A549 (cell line): ENCODE measurements around the gene HEXIM2. TPM values are rescaled to one million over a fixed set of nuclear protein-coding genes. Genes with fewer than 3 reads are reported as not detected.

Source experiments
- ATAC-seq, 2 experiments: fragments of 200-7000 bp in 1 of 2; fragments of >200 bp in 1 of 2; cut with Nextera tagmentation in 1 of 2; cut with Tn5 transposase in 1 of 2; 3 replicates each; pipeline versions ENCODE4 v1.8.0 to v1.9.1; 2018 to 2020; ENCODE audit warnings: mild to moderate bottlenecking in 1 of 2, moderate library complexity in 1 of 2
- CTCF ChIA-PET: fragments of 300-600 bp; sonication (Branson Sonifier 250); formaldehyde crosslinking; extraction: SDS; loops from one replicate; lab custom pipeline; 2021; ENCODE audit warnings: antibody characterized with exemption, inconsistent platforms; lab: Yijun Ruan, JAX
- POLR2A ChIA-PET: fragments of 350-600 bp; formaldehyde crosslinking; extraction: SDS; loops from one replicate; lab custom pipeline; 2021; ENCODE audit warnings: antibody characterized with exemption, inconsistent platforms; lab: Yijun Ruan, JAX
- DNase-seq, 2 experiments: peaks; one replicate each; pipeline versions ENCODE4 v3.0.0 to v3.0.0-alpha.2; 2011 to 2016; ENCODE audit warnings: low read depth in 1 of 2, low spot score in 1 of 2
- FAIRE-seq: peaks from 2 replicates; lab custom pipeline; 2011; peaks lifted over from hg19 to GRCh38; lab: Jason Lieb, UNC
- H3K27ac ChIP-seq, 2 experiments: fragments of >200 bp; sonication (Bioruptor Twin); formaldehyde crosslinking; 3 replicates each; pipeline ENCODE4 v1.5.1; 2016 to 2017
- H3K4me1 ChIP-seq: fragments of >200 bp; sonication (Bioruptor Twin); formaldehyde crosslinking; 3 replicates; pipeline ENCODE4 v1.6.1; 2016
- H3K4me2 ChIP-seq: fragments of >200 bp; sonication (Bioruptor Twin); formaldehyde crosslinking; 3 replicates; pipeline ENCODE4 v1.6.1; 2016
- H3K4me3 ChIP-seq: fragments of >200 bp; sonication (Bioruptor Twin); formaldehyde crosslinking; 3 replicates; pipeline ENCODE4 v1.5.1; 2016
- H3K9me3 ChIP-seq: fragments of >200 bp; sonication (Bioruptor Twin); formaldehyde crosslinking; 3 replicates; pipeline ENCODE4 v1.6.1; 2016
- ATOH8 ChIP-seq: fragments of 250-450 bp; sonication (Bioruptor Pico); IDR thresholded peaks from 2 replicates; pipeline ENCODE4 v1.5.0; 2020; ENCODE audit warnings: low read depth, mild to moderate bottlenecking, moderate library complexity
- BHLHE40 ChIP-seq: IDR thresholded peaks from 2 replicates; pipeline ENCODE4 v1.6.1; 2012; ENCODE audit warnings: low read depth, low read length, inconsistent platforms
- CHD2 ChIP-seq: fragments of 150-350 bp; IDR thresholded peaks from 2 replicates; pipeline ENCODE4 v1.6.1; 2014; ENCODE audit warnings: low read length; ENCODE audit not compliant: partially characterized antibody
- ESRRA ChIP-seq: fragments of 150-350 bp; IDR thresholded peaks from 2 replicates; pipeline ENCODE4 v1.6.1; 2014; ENCODE audit warnings: mild to moderate bottlenecking, low read length, borderline replicate concordance
- FOXS1 ChIP-seq: fragments of 250-450 bp; sonication (Bioruptor Pico); IDR thresholded peaks from 2 replicates; pipeline ENCODE4 v1.5.0; 2020; ENCODE audit warnings: mild to moderate bottlenecking, moderate library complexity
- HEYL ChIP-seq: fragments of 250-450 bp; sonication (Bioruptor Pico); IDR thresholded peaks from 2 replicates; pipeline ENCODE4 v1.8.0; 2021; ENCODE audit warnings: mild to moderate bottlenecking, moderate library complexity
- MYC ChIP-seq: IDR thresholded peaks from 2 replicates; pipeline ENCODE4 v1.6.1; 2012; ENCODE audit warnings: mild to moderate bottlenecking, inconsistent platforms, low read length, improper control_type of control experiment, borderline replicate concordance
- NR3C1 ChIP-seq: fragments of >200 bp; sonication (Bioruptor Twin); formaldehyde crosslinking; IDR thresholded peaks from 3 replicates; pipeline ENCODE4 v1.6.1; 2017
- PBX3 ChIP-seq: IDR thresholded peaks from 2 replicates; pipeline ENCODE4 v1.6.1; 2012
- POLR2AphosphoS2 ChIP-seq: conservative IDR thresholded peaks from 2 replicates; pipeline ENCODE4 v1.6.1; 2012; ENCODE audit warnings: low read length, improper control_type of control experiment, inconsistent platforms
- RAD21 ChIP-seq, 2 experiments: fragments of >200 bp in 1 of 2; sonication (Bioruptor Twin) in 1 of 2; formaldehyde crosslinking in 1 of 2; IDR thresholded peaks in 1 of 2; conservative IDR thresholded peaks in 1 of 2; 2 replicates in 1 of 2; 3 replicates in 1 of 2; pipeline ENCODE4 v1.6.1; 2012 to 2018; ENCODE audit warnings: inconsistent platforms in 1 of 2
- RARB ChIP-seq: fragments of 250-450 bp; sonication (Bioruptor Pico); IDR thresholded peaks from 2 replicates; pipeline ENCODE4 v1.8.0; 2021; ENCODE audit warnings: mild to moderate bottlenecking, moderate library complexity
- RCOR1 ChIP-seq: fragments of 150-350 bp; IDR thresholded peaks from 2 replicates; pipeline ENCODE4 v1.6.1; 2014; ENCODE audit warnings: antibody characterized with exemption, low read length, low read depth
- RFX5 ChIP-seq: fragments of 450-650 bp; IDR thresholded peaks from 2 replicates; pipeline ENCODE4 v1.7.1; 2014; ENCODE audit warnings: antibody characterized with exemption, mild to moderate bottlenecking, moderate library complexity
- SMC3 ChIP-seq: fragments of >200 bp; sonication (Bioruptor Twin); formaldehyde crosslinking; IDR thresholded peaks from 3 replicates; pipeline ENCODE4 v1.6.1; 2018; ENCODE audit warnings: inconsistent platforms
- TFCP2L1 ChIP-seq: fragments of 250-450 bp; sonication (Bioruptor Pico); IDR thresholded peaks from 2 replicates; pipeline ENCODE4 v1.5.0; 2021; ENCODE audit warnings: mild to moderate bottlenecking
- TP53 ChIP-seq: fragments of 250-450 bp; sonication (Bioruptor Pico); IDR thresholded peaks from 2 replicates; pipeline ENCODE4 v1.5.0; 2021; ENCODE audit warnings: mild to moderate bottlenecking, moderate library complexity
- ZC3H11A ChIP-seq: fragments of 450-650 bp; IDR thresholded peaks from 2 replicates; pipeline ENCODE4 v1.6.1; 2014; ENCODE audit warnings: antibody characterized with exemption, mild to moderate bottlenecking
- ZSCAN20 ChIP-seq: fragments of 250-450 bp; sonication (Bioruptor Pico); IDR thresholded peaks from 2 replicates; pipeline ENCODE4 v1.8.0; 2022; ENCODE audit warnings: mild to moderate bottlenecking, moderate library complexity
- WGBS: methylation state at CpG from one replicate; pipeline ENCODE4 v1.1.6; 2017; ENCODE audit errors: missing lambda C conversion rate; 5-methylcytosine and 5-hydroxymethylcytosine counted together
- polyA plus RNA-seq, 4 experiments: library from polyadenylated mRNA; depleted of rRNA in 3 of 4; stranded (reverse); fragments of >200 nt; fragmentation: RNase III in 1 of 4; extraction: RNeasy Plus Mini Kit Qiagen cat#74134 plus additional on column Dnase treatment in 1 of 4; gene quantifications; 2 replicates in 3 of 4; 3 replicates in 1 of 4; pipeline ENCODE4 v1.2.3, GENCODE V29; 2011 to 2017
- TF ChIP-seq, protein P1 (sequence below): fragments of 150-350 bp; IDR thresholded peaks from 2 replicates; pipeline ENCODE4 v1.6.1; 2014; ENCODE audit warnings: low read depth, mild to moderate bottlenecking, low read length
- TF ChIP-seq, protein P2 (sequence below): IDR thresholded peaks from 2 replicates; pipeline ENCODE4 v1.6.1; 2012; ENCODE audit warnings: low read depth, borderline replicate concordance

Gene HEXIM2
- polyA plus RNA-seq, 2 of the 4 experiments (the other 2 are of a cell fraction), result 15.5 to 23.1 TPM

DNA sequence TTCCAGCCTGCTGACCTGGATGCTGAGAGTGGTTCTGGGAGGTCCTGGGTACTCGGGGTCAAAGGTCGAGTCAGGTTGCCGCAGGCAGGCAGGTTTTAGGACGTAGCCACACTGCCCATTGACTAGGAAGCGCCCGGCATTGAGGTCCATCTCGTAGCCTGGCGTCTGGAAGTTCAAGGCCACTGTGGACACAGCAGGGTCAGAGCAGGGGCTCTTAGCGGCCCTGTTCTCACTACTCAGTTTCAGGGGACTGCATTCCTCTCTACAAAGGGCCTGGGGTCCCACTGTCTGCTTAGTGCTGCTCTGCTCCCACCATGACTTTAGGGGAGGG lies 48.3 kb upstream of the HEXIM2 start:
- Histone ChIP-seq H3K9me3 (no peaks in the 10 kb centered on the region), H3K4me1 (0 out of 3 replicates have a peak, but pooled peaks cover 3% of the 10 kb centered on the region), H3K27ac (no peak overlapping the region), H3K4me2 (no peak overlapping the region), H3K4me3 (no peak overlapping the region)
- FAIRE-seq, result no peak
- ChIA-PET CTCF (interaction anchor here (2.8 to 12.0 kb wide), 4 partner anchors 9 to 18 kb away, joined by 17 to 288 read pairs (median 55); partner anchors contain the start of genes ACBD4 and PLCD3), POLR2A (no interaction called here)
- WGBS, result 77% methylated on average over 9 of the region's 9 CpGs
- TF ChIP-seq TP53 (CRISPR knock-in tag) (no peak), RCOR1 (no peak), RFX5 (no peak), HEYL (CRISPR knock-in tag) (no peak), RARB (CRISPR knock-in tag) (no peak), NR3C1 (no peak)
- TF ChIP-seq, protein P1, sequence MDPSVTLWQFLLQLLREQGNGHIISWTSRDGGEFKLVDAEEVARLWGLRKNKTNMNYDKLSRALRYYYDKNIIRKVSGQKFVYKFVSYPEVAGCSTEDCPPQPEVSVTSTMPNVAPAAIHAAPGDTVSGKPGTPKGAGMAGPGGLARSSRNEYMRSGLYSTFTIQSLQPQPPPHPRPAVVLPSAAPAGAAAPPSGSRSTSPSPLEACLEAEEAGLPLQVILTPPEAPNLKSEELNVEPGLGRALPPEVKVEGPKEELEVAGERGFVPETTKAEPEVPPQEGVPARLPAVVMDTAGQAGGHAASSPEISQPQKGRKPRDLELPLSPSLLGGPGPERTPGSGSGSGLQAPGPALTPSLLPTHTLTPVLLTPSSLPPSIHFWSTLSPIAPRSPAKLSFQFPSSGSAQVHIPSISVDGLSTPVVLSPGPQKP, result no peak
- TF ChIP-seq, protein P2, sequence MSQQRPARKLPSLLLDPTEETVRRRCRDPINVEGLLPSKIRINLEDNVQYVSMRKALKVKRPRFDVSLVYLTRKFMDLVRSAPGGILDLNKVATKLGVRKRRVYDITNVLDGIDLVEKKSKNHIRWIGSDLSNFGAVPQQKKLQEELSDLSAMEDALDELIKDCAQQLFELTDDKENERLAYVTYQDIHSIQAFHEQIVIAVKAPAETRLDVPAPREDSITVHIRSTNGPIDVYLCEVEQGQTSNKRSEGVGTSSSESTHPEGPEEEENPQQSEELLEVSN, result no peak
- DNase-seq, result no peak
- no peak for ATAC-seq

DNA sequence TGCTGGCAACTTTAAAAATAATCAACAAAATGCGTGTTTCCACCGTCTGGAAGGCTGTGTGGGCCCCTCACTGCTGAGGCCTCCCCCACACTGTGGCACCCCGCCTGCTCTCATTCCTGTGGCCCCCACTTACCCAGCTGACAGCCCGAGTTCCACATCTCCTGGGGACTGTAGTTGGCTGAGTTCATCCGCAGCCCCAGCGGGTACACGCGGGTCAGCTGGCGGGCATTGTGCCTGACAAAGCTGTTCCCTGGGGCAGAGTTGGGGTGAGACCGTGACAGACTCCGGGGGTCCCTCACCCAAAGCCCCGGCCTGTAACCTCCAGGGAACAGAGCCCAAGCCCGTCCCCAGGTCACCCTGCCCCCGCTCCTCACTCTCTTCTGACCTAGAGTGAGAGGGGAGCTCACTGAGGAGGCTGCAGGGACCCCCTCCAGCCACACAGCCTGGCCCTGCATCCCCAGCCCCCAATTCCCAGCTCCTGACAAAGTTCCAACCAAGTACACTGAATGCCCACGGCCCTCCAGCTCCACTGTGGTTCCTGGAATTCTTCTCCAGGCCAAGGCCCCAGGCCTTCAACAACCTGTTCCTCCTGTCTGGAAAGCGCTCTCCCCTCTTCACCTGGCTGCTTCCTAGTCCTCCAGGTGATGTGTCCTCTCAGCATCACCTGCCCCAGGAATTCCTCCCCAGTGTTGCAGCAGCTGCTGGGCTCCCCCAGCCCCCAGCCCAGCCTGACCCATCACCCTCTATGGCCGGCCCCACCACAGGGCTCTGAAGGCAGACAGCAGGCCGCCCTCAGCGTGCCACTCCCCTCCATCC lies 47.4 kb upstream of the HEXIM2 start:
- no peaks in the 10 kb centered on the region for H3K9me3 ChIP-seq
- CTCF ChIA-PET, result interaction anchor here (1.2 to 12.0 kb wide), 6 partner anchors 10 to 92 kb away, joined by 5 to 288 read pairs (median 44); partner anchors contain the start of genes ACBD4 and PLCD3

More for the DNA sequence above, 47.4 kb upstream of the HEXIM2 start:
- Histone ChIP-seq H3K4me3 (no peak overlapping the region), H3K4me2 (no peak overlapping the region), H3K4me1 (0 out of 3 replicates have a peak, but pooled peaks cover 3% of the 10 kb centered on the region), H3K27ac (peak overlapping the region in 1 of 2 experiments; percentile 1; a peak in 1 of 6 replicates)
- WGBS, result 91% methylated on average over 19 of the region's 19 CpGs
- no peak for TF ChIP-seq RAD21 (conservative IDR thresholded peaks at IDR 0.05 in 1 of 2, IDR thresholded peaks at IDR 0.05 in 1 of 2)
- TF ChIP-seq BHLHE40, result no peak
- TF ChIP-seq ZC3H11A, result no peak
- TF ChIP-seq FOXS1, result no peak
- no peak for TF ChIP-seq ATOH8 (CRISPR knock-in tag)
- TF ChIP-seq RARB (CRISPR knock-in tag), result no peak
- no peak for TF ChIP-seq RCOR1
- TF ChIP-seq CHD2, result no peak
- no peak for TF ChIP-seq MYC
- no peak for TF ChIP-seq PBX3
- TF ChIP-seq TFCP2L1, result no peak
- TF ChIP-seq ZSCAN20, result no peak
- no peak for TF ChIP-seq ESRRA
- no peak for TF ChIP-seq SMC3
- no peak for TF ChIP-seq POLR2AphosphoS2
- TF ChIP-seq, protein P1, result no peak
- POLR2A ChIA-PET, result no interaction called here
- FAIRE-seq (no peak), ATAC-seq (no peak), DNase-seq (no peak)
